ENCODE results near the gene PCNA. TPM values are rescaled to one million over a fixed set of nuclear protein-coding genes. Genes with fewer than 3 reads are reported as not detected.

PCNA gene
- total and polyA plus RNA-seq, 9 of the 15 experiments (the other 6 are each of a cell fraction or from before 2014, with no cell fraction given), result 213 to 390 (median 291) TPM

GRCh38 chr20:5156675-5157448, 37.1 kb upstream of the PCNA start (continued):
- no peak for TF ChIP-seq MBD2 (IDR thresholded peaks at IDR 0.05; ENCODE audit: borderline replicate concordance, low read depth)
- no peak for TF ChIP-seq PYGO2 (tag; IDR thresholded peaks at IDR 0.05)
- TF ChIP-seq PTBP1 (IDR thresholded peaks at IDR 0.05; ENCODE audit: low read depth, low read length), result no peak

- no peaks in the 10 kb centered on the region for H3K27me3 ChIP-seq (ENCODE audit: control insufficient read depth in 2 of 2, insufficient read depth in 2 of 2, low read length in 2 of 2)
- ChIA-PET POLR2A (interaction anchor here (0.9 kb wide), 1 partner anchor 9 kb away, joined by 3 read pairs; no protein-coding TSS in a partner anchor), CTCF (ENCODE audit: low intra/inter-chr PET ratio) (no interaction called here)
- H3K4me1 ChIP-seq (replicated peaks in 1 of 2; ENCODE audit: control insufficient read depth in 2 of 2, insufficient read depth in 2 of 2, low read length in 2 of 2), result peaks cover 5% of the 10 kb centered on the region in 2 experiments; a peak in 4 of 5 replicates
- no peak overlapping the region for H3K4me2 ChIP-seq (ENCODE audit: insufficient read depth, low read length)
- no peak overlapping the region for H3K9ac ChIP-seq (ENCODE audit: insufficient read depth in 1 of 2, low read depth in 2 of 2, low read length in 2 of 2)
- H3K4me3 ChIP-seq, result no peak overlapping the region
- no peaks in the 10 kb centered on the region for H3K9me3 ChIP-seq (replicated peaks; ENCODE audit: control insufficient read depth, insufficient read depth, low read depth, low read length)
- FAIRE-seq (no peak), ATAC-seq (no peak), DNase-seq (ENCODE audit: extremely low read depth in 1 of 4, low spot score in 3 of 4) (no peak)
- in situ Hi-C loops (cut with MboI) (no loop called here), intact Hi-C loops (cut with micrococcal nuclease) (no loop called here)
- peaks cover 12% of the 10 kb centered on the region; the same call in 1 of the 2 replicates for H4K20me1 ChIP-seq (replicated peaks; ENCODE audit: control insufficient read depth, insufficient read depth, low read length)
- H3K79me2 ChIP-seq (ENCODE audit: control insufficient read depth, insufficient read depth, low read length), result peaks cover 12% of the 10 kb centered on the region
- H3K27ac ChIP-seq (ENCODE audit: extremely low read depth, low read depth, low read length), result no peak overlapping the region
- no peaks in the 10 kb centered on the region for H3K9me1 ChIP-seq (ENCODE audit: control insufficient read depth, insufficient read depth, low read length)
- H3K36me3 ChIP-seq (ENCODE audit: control insufficient read depth, insufficient read depth, low read length), result no peaks in the 10 kb centered on the region
- 42% methylated on average over 2 of the region's 2 CpGs for WGBS (ENCODE audit: insufficient coverage, low coverage, missing lambda C conversion rate)
- BruUV-seq (replicated peaks), result no TSS peak
- no peak overlapping the region for H2AFZ ChIP-seq (ENCODE audit: low read depth, low read length)
- TF ChIP-seq PURB (CRISPR knock-in tag; IDR thresholded peaks at IDR 0.05; ENCODE audit: low read depth) (no peak), USF2 (CRISPR knock-in tag; IDR thresholded peaks at IDR 0.05) (no peak), CCAR2 (IDR thresholded peaks at IDR 0.05; ENCODE audit: low read depth, low read length) (no peak), SRSF1 (IDR thresholded peaks at IDR 0.05; ENCODE audit: low read depth, low read length) (no peak), ZBTB17 (CRISPR knock-in tag; IDR thresholded peaks at IDR 0.05) (no peak), POLR2AphosphoS2 (IDR thresholded peaks at IDR 0.05; ENCODE audit: low read length) (no peak), EZH2 (IDR thresholded peaks at IDR 0.05; ENCODE audit: borderline replicate concordance, low read depth, low read length) (no peak), ZNF3 (CRISPR knock-in tag; IDR thresholded peaks at IDR 0.05) (no peak)
- TF ChIP-seq, protein P1, sequence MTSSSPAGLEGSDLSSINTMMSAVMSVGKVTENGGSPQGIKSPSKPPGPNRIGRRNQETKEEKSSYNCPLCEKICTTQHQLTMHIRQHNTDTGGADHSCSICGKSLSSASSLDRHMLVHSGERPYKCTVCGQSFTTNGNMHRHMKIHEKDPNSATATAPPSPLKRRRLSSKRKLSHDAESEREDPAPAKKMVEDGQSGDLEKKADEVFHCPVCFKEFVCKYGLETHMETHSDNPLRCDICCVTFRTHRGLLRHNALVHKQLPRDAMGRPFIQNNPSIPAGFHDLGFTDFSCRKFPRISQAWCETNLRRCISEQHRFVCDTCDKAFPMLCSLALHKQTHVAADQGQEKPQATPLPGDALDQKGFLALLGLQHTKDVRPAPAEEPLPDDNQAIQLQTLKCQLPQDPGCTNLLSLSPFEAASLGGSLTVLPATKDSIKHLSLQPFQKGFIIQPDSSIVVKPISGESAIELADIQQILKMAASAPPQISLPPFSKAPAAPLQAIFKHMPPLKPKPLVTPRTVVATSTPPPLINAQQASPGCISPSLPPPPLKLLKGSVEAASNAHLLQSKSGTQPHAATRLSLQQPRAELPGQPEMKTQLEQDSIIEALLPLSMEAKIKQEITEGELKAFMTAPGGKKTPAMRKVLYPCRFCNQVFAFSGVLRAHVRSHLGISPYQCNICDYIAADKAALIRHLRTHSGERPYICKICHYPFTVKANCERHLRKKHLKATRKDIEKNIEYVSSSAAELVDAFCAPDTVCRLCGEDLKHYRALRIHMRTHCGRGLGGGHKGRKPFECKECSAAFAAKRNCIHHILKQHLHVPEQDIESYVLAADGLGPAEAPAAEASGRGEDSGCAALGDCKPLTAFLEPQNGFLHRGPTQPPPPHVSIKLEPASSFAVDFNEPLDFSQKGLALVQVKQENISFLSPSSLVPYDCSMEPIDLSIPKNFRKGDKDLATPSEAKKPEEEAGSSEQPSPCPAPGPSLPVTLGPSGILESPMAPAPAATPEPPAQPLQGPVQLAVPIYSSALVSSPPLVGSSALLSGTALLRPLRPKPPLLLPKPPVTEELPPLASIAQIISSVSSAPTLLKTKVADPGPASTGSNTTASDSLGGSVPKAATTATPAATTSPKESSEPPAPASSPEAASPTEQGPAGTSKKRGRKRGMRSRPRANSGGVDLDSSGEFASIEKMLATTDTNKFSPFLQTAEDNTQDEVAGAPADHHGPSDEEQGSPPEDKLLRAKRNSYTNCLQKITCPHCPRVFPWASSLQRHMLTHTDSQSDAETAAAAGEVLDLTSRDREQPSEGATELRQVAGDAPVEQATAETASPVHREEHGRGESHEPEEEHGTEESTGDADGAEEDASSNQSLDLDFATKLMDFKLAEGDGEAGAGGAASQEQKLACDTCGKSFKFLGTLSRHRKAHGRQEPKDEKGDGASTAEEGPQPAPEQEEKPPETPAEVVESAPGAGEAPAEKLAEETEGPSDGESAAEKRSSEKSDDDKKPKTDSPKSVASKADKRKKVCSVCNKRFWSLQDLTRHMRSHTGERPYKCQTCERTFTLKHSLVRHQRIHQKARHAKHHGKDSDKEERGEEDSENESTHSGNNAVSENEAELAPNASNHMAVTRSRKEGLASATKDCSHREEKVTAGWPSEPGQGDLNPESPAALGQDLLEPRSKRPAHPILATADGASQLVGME (CRISPR knock-in tag; IDR thresholded peaks at IDR 0.05), result no peak
- TF ChIP-seq, protein P2, sequence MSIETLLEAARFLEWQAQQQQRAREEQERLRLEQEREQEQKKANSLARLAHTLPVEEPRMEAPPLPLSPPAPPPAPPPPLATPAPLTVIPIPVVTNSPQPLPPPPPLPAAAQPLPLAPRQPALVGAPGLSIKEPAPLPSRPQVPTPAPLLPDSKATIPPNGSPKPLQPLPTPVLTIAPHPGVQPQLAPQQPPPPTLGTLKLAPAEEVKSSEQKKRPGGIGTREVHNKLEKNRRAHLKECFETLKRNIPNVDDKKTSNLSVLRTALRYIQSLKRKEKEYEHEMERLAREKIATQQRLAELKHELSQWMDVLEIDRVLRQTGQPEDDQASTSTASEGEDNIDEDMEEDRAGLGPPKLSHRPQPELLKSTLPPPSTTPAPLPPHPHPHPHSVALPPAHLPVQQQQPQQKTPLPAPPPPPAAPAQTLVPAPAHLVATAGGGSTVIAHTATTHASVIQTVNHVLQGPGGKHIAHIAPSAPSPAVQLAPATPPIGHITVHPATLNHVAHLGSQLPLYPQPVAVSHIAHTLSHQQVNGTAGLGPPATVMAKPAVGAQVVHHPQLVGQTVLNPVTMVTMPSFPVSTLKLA (conservative IDR thresholded peaks at IDR 0.05), result no peak
Measured at GRCh38 chr20:5155404-5155803, 35.6 kb upstream of the PCNA start.

Data from K562 (cell line).